H1 (cell line): Measurements from ENCODE around the gene PARS2. TPM values are rescaled to one million over a fixed set of nuclear protein-coding genes. Genes with fewer than 3 reads are reported as not detected.

Experiments
- CTCF ChIA-PET: fragments of 300-600 bp; sonication (Branson Sonifier 250); formaldehyde crosslinking; loops from one replicate; lab custom pipeline; 2021; ENCODE audit not compliant: partially characterized antibody; lab: Charles Lee
- POLR2A ChIA-PET: fragments of 300-600 bp; sonication (Branson Sonifier 250); formaldehyde crosslinking; loops from one replicate; lab custom pipeline; 2021; ENCODE audit warnings: inconsistent platforms; ENCODE audit not compliant: partially characterized antibody; lab: Charles Lee
- DNase-seq, 2 experiments: peaks; one replicate each; pipeline versions ENCODE4 v3.0.0 to v3.0.0-alpha.2; 2010 to 2022; ENCODE audit warnings: low spot score in 2 of 2, low read depth in 1 of 2, mixed read lengths in 1 of 2
- FAIRE-seq: peaks from 2 replicates; lab custom pipeline; 2011; peaks lifted over from hg19 to GRCh38; lab: Jason Lieb, UNC
- H2AFZ ChIP-seq: 2 replicates; pipeline ENCODE4 v1.8.1; 2012; ENCODE audit warnings: low read length, inconsistent platforms
- H2AK5ac ChIP-seq: 2 replicates; pipeline ENCODE4 v1.6.1; 2013; ENCODE audit warnings: low read depth, low read length
- H2BK120ac ChIP-seq: replicated peaks from 2 replicates; pipeline ENCODE3; 2013; ENCODE audit warnings: low read depth, low read length, inconsistent platforms
- H2BK12ac ChIP-seq: 2 replicates; pipeline ENCODE4 v1.6.1; 2013; ENCODE audit warnings: low read depth, low read length
- H2BK15ac ChIP-seq: 2 replicates; pipeline ENCODE4 v1.6.1; 2013; ENCODE audit warnings: low read length
- H2BK20ac ChIP-seq: 2 replicates; pipeline ENCODE4 v1.6.1; 2013; ENCODE audit warnings: low read length
- H2BK5ac ChIP-seq: 2 replicates; pipeline ENCODE4 v1.6.1; 2013; ENCODE audit warnings: low read depth, low read length
- H3K14ac ChIP-seq: 2 replicates; pipeline ENCODE4 v1.6.1; 2013; ENCODE audit warnings: inconsistent platforms; ENCODE audit not compliant: insufficient read length
- H3K18ac ChIP-seq: 2 replicates; pipeline ENCODE4 v1.6.1; 2013; ENCODE audit warnings: low read length; ENCODE audit errors: extremely low read depth
- H3K23ac ChIP-seq: 2 replicates; pipeline ENCODE4 v1.6.1; 2013; ENCODE audit warnings: inconsistent platforms; ENCODE audit not compliant: insufficient read length
- H3K23me2 ChIP-seq: 2 replicates; pipeline ENCODE4 v1.6.1; 2013; ENCODE audit warnings: low read depth, low read length
- H3K27ac ChIP-seq: 2 replicates; pipeline ENCODE4 v1.6.1; 2011; ENCODE audit warnings: low read depth, low read length, inconsistent platforms
- H3K27me3 ChIP-seq, 4 experiments: replicated peaks in 1 of 4; 1 replicate in 1 of 4; 2 replicates in 3 of 4; pipeline versions ENCODE4 v1.6.1 to v1.8.1; 2011 to 2013; ENCODE audit warnings: low read length in 3 of 4, mild to moderate bottlenecking in 3 of 4, inconsistent platforms in 2 of 4, mixed read lengths in 2 of 4, moderate library complexity in 1 of 4; ENCODE audit not compliant: control insufficient read depth in 3 of 4, insufficient read depth in 3 of 4; ENCODE audit errors: extremely low read depth in 1 of 4
- H3K36me3 ChIP-seq, 4 experiments: 2 replicates each; pipeline versions ENCODE4 v1.6.1 to v1.8.1; 2011 to 2013; ENCODE audit warnings: mild to moderate bottlenecking in 4 of 4, low read length in 3 of 4, moderate library complexity in 2 of 4, control low read depth in 1 of 4, inconsistent platforms in 1 of 4; ENCODE audit not compliant: insufficient read depth in 4 of 4, control insufficient read depth in 2 of 4
- H3K4ac ChIP-seq: replicated peaks from 2 replicates; pipeline ENCODE3; 2013; ENCODE audit warnings: low read length, low read depth, mixed read lengths, inconsistent platforms; ENCODE audit not compliant: insufficient read length
- H3K4me1 ChIP-seq, 4 experiments: replicated peaks in 1 of 4; 1 replicate in 1 of 4; 2 replicates in 3 of 4; pipeline versions ENCODE4 v1.6.1 to v1.8.1; 2011 to 2013; ENCODE audit warnings: low read length in 3 of 4, inconsistent platforms in 2 of 4, mixed read lengths in 1 of 4; ENCODE audit not compliant: insufficient read depth in 4 of 4, control insufficient read depth in 3 of 4
- H3K4me2 ChIP-seq, 2 experiments: 2 replicates each; pipeline versions ENCODE4 v1.6.1 to v1.8.1; 2011 to 2013; ENCODE audit warnings: low read depth in 2 of 2, low read length in 2 of 2, control low read depth in 1 of 2, inconsistent platforms in 1 of 2, mild to moderate bottlenecking in 1 of 2; ENCODE audit not compliant: insufficient read depth in 1 of 2
- H3K4me3 ChIP-seq, 4 experiments: fragments of 200-600, 300-600 bp in 1 of 4; sonication (generic), shearing (Covaris generic), sonication (Bioruptor Twin) in 1 of 4; 2 replicates each; pipeline versions ENCODE4 v1.5.1 to v1.8.1; 2011 to 2016; ENCODE audit warnings: low read length in 4 of 4, low read depth in 3 of 4, control low read depth in 2 of 4, inconsistent platforms in 2 of 4, mild to moderate bottlenecking in 2 of 4, mixed read lengths in 1 of 4, moderate library complexity in 1 of 4; ENCODE audit not compliant: insufficient read depth in 2 of 4; ENCODE audit errors: extremely low read depth in 1 of 4
- H3K56ac ChIP-seq: replicated peaks from 2 replicates; pipeline ENCODE3; 2013; ENCODE audit warnings: low read depth, mild to moderate bottlenecking, mixed read lengths, low read length, inconsistent platforms; ENCODE audit not compliant: insufficient read length
- H3K79me1 ChIP-seq: 2 replicates; pipeline ENCODE4 v1.6.1; 2013; ENCODE audit warnings: low read depth, low read length, control low read depth
- H3K79me2 ChIP-seq, 2 experiments: 2 replicates each; pipeline versions ENCODE4 v1.6.1 to v1.8.1; 2012 to 2013; ENCODE audit warnings: low read length in 2 of 2, mild to moderate bottlenecking in 2 of 2, inconsistent platforms in 1 of 2; ENCODE audit not compliant: insufficient read depth in 2 of 2, control insufficient read depth in 1 of 2
- H3K9ac ChIP-seq, 4 experiments: replicated peaks in 1 of 4; 1 replicate in 1 of 4; 2 replicates in 3 of 4; pipeline versions ENCODE4 v1.6.1 to v1.8.1; 2011 to 2013; ENCODE audit warnings: low read depth in 3 of 4, low read length in 3 of 4, control low read depth in 2 of 4, mild to moderate bottlenecking in 2 of 4, moderate library complexity in 2 of 4, inconsistent platforms in 1 of 4; ENCODE audit errors: extremely low read depth in 1 of 4
- H3K9me3 ChIP-seq, 2 experiments: 2 replicates each; pipeline versions ENCODE4 v1.6.1 to v1.8.1; 2012 to 2013; ENCODE audit warnings: mild to moderate bottlenecking in 2 of 2, moderate library complexity in 2 of 2, control low read depth in 1 of 2, inconsistent platforms in 1 of 2, low read depth in 1 of 2, low read length in 1 of 2, mixed read lengths in 1 of 2; ENCODE audit not compliant: insufficient read depth in 2 of 2
- H4K20me1 ChIP-seq, 2 experiments: replicated peaks in 1 of 2; 2 replicates each; pipeline versions ENCODE3 to v1.8.1; 2011 to 2013; ENCODE audit warnings: inconsistent platforms in 2 of 2, low read length in 2 of 2, mild to moderate bottlenecking in 1 of 2; ENCODE audit not compliant: insufficient read depth in 2 of 2, control insufficient read depth in 1 of 2
- H4K5ac ChIP-seq: 2 replicates; pipeline ENCODE4 v1.6.1; 2013; ENCODE audit warnings: low read length, low read depth, mixed read lengths, inconsistent platforms; ENCODE audit not compliant: insufficient read length
- H4K8ac ChIP-seq: 2 replicates; pipeline ENCODE4 v1.8.0; 2013; ENCODE audit warnings: mild to moderate bottlenecking, moderate library complexity, low read length, inconsistent platforms; ENCODE audit not compliant: insufficient read depth; ENCODE audit errors: extremely low read depth
- H4K91ac ChIP-seq: replicated peaks from 2 replicates; pipeline ENCODE3; 2013; ENCODE audit warnings: low read length, mixed read lengths, inconsistent platforms; ENCODE audit not compliant: insufficient read length
- ATF2 ChIP-seq: IDR thresholded peaks from 2 replicates; pipeline ENCODE4 v1.6.1; 2012; ENCODE audit warnings: low read length, inconsistent platforms
- BRCA1 ChIP-seq: IDR thresholded peaks from 2 replicates; pipeline ENCODE4 v1.6.1; 2012; ENCODE audit warnings: low read depth, low read length, improper control_type of control experiment
- CHD1 ChIP-seq: IDR thresholded peaks from 2 replicates; pipeline ENCODE4 v1.6.1; 2012; ENCODE audit warnings: low read depth, low read length, improper control_type of control experiment
- EP300 ChIP-seq, 2 experiments: IDR thresholded peaks; 1 replicate in 1 of 2; 2 replicates in 1 of 2; pipeline ENCODE4 v1.6.1; 2011 to 2012; ENCODE audit warnings: low read depth in 2 of 2, low read length in 2 of 2, mild to moderate bottlenecking in 2 of 2, borderline replicate concordance in 1 of 2, inconsistent platforms in 1 of 2, moderate library complexity in 1 of 2
- GABPA ChIP-seq: IDR thresholded peaks from 2 replicates; pipeline ENCODE4 v1.6.1; 2011; ENCODE audit warnings: mild to moderate bottlenecking, low read length, moderate library complexity, borderline replicate concordance; ENCODE audit not compliant: insufficient read depth
- HDAC2 ChIP-seq, 2 experiments: fragments of 300-600 bp in 1 of 2; sonication (generic) in 1 of 2; IDR thresholded peaks; 2 replicates each; pipeline ENCODE4 v1.6.1; 2011 to 2012; ENCODE audit warnings: low read depth in 2 of 2, low read length in 2 of 2, mild to moderate bottlenecking in 2 of 2, moderate library complexity in 2 of 2, borderline replicate concordance in 1 of 2, inconsistent platforms in 1 of 2
- KDM4A ChIP-seq: IDR thresholded peaks from one replicate; pipeline ENCODE4 v1.7.1; 2012; ENCODE audit warnings: low read depth, mild to moderate bottlenecking, moderate library complexity, low read length, inconsistent platforms; ENCODE audit not compliant: severe bottlenecking
- RFX5 ChIP-seq: IDR thresholded peaks from 2 replicates; pipeline ENCODE4 v1.6.1; 2011; ENCODE audit warnings: low read depth, low read length, improper control_type of control experiment, borderline replicate concordance
- RXRA ChIP-seq: IDR thresholded peaks from 2 replicates; pipeline ENCODE4 v1.6.1; 2011; ENCODE audit warnings: low read depth, mild to moderate bottlenecking, low read length, moderate library complexity; ENCODE audit not compliant: insufficient read depth
- TBP ChIP-seq: IDR thresholded peaks from 2 replicates; pipeline ENCODE4 v1.6.1; 2011; ENCODE audit warnings: low read depth, low read length, improper control_type of control experiment
- ZNF274 ChIP-seq: IDR thresholded peaks from 2 replicates; pipeline ENCODE4 v1.7.0; 2012; ENCODE audit warnings: low read length, borderline replicate concordance; ENCODE audit errors: extremely low read depth
- WGBS, 2 experiments: shearing (Covaris generic) in 1 of 2; methylation state at CpG; one replicate each; pipeline versions ENCODE4 v1.1.6 to v1.1.7; 2013 to 2015; ENCODE audit warnings: low lambda C conversion rate in 2 of 2, mixed read lengths in 2 of 2, inconsistent platforms in 1 of 2, low coverage in 1 of 2, missing lambda C conversion rate in 1 of 2; ENCODE audit not compliant: insufficient replicate concordance in 2 of 2, insufficient coverage in 1 of 2, insufficient read length in 1 of 2; ENCODE audit errors: extremely low coverage in 1 of 2, missing lambda C conversion rate in 1 of 2; 5-methylcytosine and 5-hydroxymethylcytosine counted together
- polyA plus RNA-seq, 7 experiments: library from polyadenylated mRNA; depleted of rRNA in 3 of 7; stranded (reverse) in 5 of 7; unstranded in 2 of 7; fragments of >200 nt in 5 of 7; fragments of 200-250 nt in 2 of 7; gene quantifications; 1 replicate in 5 of 7; 2 replicates in 1 of 7; 4 replicates in 1 of 7; pipeline versions ENCODE4 v1.2.1 to v1.2.3, GENCODE V29; 2011 to 2013; ENCODE audit warnings: missing spikeins in 2 of 7, mixed read lengths in 2 of 7
- total RNA-seq: library from RNA; stranded (reverse); fragmentation: NEBNext Ultra II Directional; extraction: Animal tissue kit (Norgen Biotek cat#: 25700); gene quantifications from 2 replicates; pipeline ENCODE4 v1.2.1, GENCODE V29; 2021

Gene PARS2
- total and polyA plus RNA-seq, 2 of the 8 experiments (the other 6 are each of a cell fraction or from before 2014, with no cell fraction given): 8.9 to 10.0 TPM

DNA sequence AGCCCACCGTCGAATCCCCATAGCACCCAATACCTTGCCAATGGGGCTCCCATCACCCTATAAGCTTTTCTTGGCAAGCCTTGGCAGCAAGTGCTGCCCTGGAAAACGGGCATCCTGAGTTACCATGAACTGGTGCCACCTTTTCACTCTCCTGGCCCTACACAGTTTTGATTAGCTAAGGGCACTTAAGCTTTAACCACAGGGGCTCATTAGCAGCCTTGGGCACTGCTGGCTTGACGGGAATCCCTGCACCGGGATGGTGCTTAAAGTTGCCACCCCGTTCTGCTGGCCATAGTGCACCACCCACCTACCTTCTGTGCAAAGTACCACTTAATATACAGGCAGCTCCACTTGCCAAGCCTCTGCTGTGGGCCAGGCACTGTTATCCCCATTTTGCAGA is 13.7 kb downstream of the PARS2 start:
- Histone ChIP-seq H3K9me3 (no peaks in the 10 kb centered on the region), H3K18ac (no peak overlapping the region), H3K14ac (no peak overlapping the region), H4K5ac (no peak overlapping the region), H3K9ac (no peak overlapping the region), H3K4me1 (peaks cover 0 to 5% (median 2%) of the 10 kb centered on the region in 4 experiments; a peak in 4 of 7 replicates), H4K91ac (no peak overlapping the region), H3K23ac (no peak overlapping the region), H2AFZ (no peak overlapping the region), H4K20me1 (peaks cover 0 to 1% of the 10 kb centered on the region in 2 experiments), H3K4ac (no peak overlapping the region), H3K23me2 (no peaks in the 10 kb centered on the region), H3K27ac (no peak overlapping the region), H2BK20ac (no peak overlapping the region), H3K4me2 (no peak overlapping the region), H3K4me3 (no peak overlapping the region), H2AK5ac (no peak overlapping the region), H3K56ac (no peak overlapping the region), H3K79me2 (no peaks in the 10 kb centered on the region)
- no peak for DNase-seq
- FAIRE-seq: no peak
- CTCF ChIA-PET: interaction anchor here (1.0 to 2.3 kb wide), 7 partner anchors 11 to 95 kb away, joined by 3 to 8 read pairs (median 3); no protein-coding TSS in a partner anchor
- WGBS, 2 experiments: 88% methylated on average over 6 of the region's 6 CpGs; no CpG with 5 or more reads in 1 of the 2 experiments
- TF ChIP-seq KDM4A (no peak), HDAC2 (IDR thresholded peaks at IDR 0.05; ENCODE audit: borderline replicate concordance in 1 of 2, low read depth in 2 of 2, low read length in 2 of 2) (no peak), BRCA1 (no peak), ATF2 (no peak), GABPA (no peak), CHD1 (no peak), RFX5 (no peak), EP300 (IDR thresholded peaks at IDR 0.05; ENCODE audit: borderline replicate concordance in 1 of 2, low read depth in 2 of 2, low read length in 2 of 2) (no peak), RXRA (no peak), ZNF274 (no peak), TBP (no peak)
- TF ChIP-seq, all 59 proteins: peak for 0
- Histone ChIP-seq H4K8ac (no peak overlapping the region), H3K27me3 (no peaks in the 10 kb centered on the region), H2BK12ac (no peak overlapping the region), H2BK15ac (no peak overlapping the region), H3K79me1 (no peaks in the 10 kb centered on the region), H2BK5ac (no peak overlapping the region), H3K36me3 (no peaks in the 10 kb centered on the region; a peak in 1 of 8 replicates), H2BK120ac (no peak overlapping the region)
- POLR2A ChIA-PET: interaction anchor here (1.0 to 1.5 kb wide), 4 partner anchors 13 to 209 kb away, joined by 3 to 4 read pairs (median 3); partner anchors contain the start of gene PARS2
